ENCODE data around the gene CDKN2AIPNL.
"Not testable (repeated sequence)": the region's sequence is repeated elsewhere in the genome, so short reads cannot be mapped to it uniquely, and the experiment has no call there.

- TF ChIP-seq POLR2A (IDR thresholded peaks at IDR 0.05) = not testable (repeated sequence)
- TF ChIP-seq, protein P1, sequence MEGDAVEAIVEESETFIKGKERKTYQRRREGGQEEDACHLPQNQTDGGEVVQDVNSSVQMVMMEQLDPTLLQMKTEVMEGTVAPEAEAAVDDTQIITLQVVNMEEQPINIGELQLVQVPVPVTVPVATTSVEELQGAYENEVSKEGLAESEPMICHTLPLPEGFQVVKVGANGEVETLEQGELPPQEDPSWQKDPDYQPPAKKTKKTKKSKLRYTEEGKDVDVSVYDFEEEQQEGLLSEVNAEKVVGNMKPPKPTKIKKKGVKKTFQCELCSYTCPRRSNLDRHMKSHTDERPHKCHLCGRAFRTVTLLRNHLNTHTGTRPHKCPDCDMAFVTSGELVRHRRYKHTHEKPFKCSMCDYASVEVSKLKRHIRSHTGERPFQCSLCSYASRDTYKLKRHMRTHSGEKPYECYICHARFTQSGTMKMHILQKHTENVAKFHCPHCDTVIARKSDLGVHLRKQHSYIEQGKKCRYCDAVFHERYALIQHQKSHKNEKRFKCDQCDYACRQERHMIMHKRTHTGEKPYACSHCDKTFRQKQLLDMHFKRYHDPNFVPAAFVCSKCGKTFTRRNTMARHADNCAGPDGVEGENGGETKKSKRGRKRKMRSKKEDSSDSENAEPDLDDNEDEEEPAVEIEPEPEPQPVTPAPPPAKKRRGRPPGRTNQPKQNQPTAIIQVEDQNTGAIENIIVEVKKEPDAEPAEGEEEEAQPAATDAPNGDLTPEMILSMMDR (IDR thresholded peaks at IDR 0.05) = not testable (repeated sequence)
Observed at GRCh38 chr5:134373633-134374032, 38.0 kb downstream of the CDKN2AIPNL start.
